ENCODE results near the gene SUB1. TPM values are rescaled to one million over a fixed set of nuclear protein-coding genes. Genes with fewer than 3 reads are reported as not detected.

The SUB1 gene
- total and polyA plus RNA-seq, 4 donors = 126 to 234 (median 155) TPM

- peaks cover 0 to 3% (median 3%) of the 10 kb centered on the region in 4 donors for H3K9me3 ChIP-seq (ENCODE audit: control insufficient read depth in 4 of 4, insufficient read depth in 3 of 4, low read length in 3 of 4)
These were observed 881 bp downstream of the SUB1 start for GRCh38 chr5:32586276-32586599.

GRCh38 chr5:32587067-32587551, 1.8 kb downstream of the SUB1 start:
- Histone ChIP-seq H3K36me3 (ENCODE audit: control insufficient read depth in 4 of 4, insufficient read depth in 4 of 4, low read length in 4 of 4) (peaks cover 3 to 24% (median 11%) of the 10 kb centered on the region in 4 donors), H3K4me3 (no peak overlapping the region), H3K9me3 (ENCODE audit: control insufficient read depth in 4 of 4, insufficient read depth in 3 of 4, low read length in 3 of 4) (peaks cover 0 to 3% (median 1%) of the 10 kb centered on the region in 4 donors), H3K4me1 (ENCODE audit: control insufficient read depth in 5 of 5, insufficient read depth in 5 of 5, low read length in 5 of 5) (peaks cover 0 to 10% (median 7%) of the 10 kb centered on the region in 5 donors), H3K9ac (ENCODE audit: insufficient read depth in 1 of 2, low read length in 2 of 2) (peak overlapping the region in 1 of 2 donors; percentile 82), H3K27me3 (ENCODE audit: control insufficient read depth in 3 of 3, insufficient read depth in 3 of 3, low read length in 2 of 3) (no peaks in the 10 kb centered on the region), H3K27ac (ENCODE audit: low read depth in 1 of 2, low read length in 1 of 2) (no peak overlapping the region)
- ATAC-seq (ENCODE audit: insufficient read depth, low FRiP score) (no peak), DNase-seq (no peak)
- WGBS, 2 donors = 75 to 86% methylated on average over 6 of the region's 6 CpGs
- TF ChIP-seq, protein P1, sequence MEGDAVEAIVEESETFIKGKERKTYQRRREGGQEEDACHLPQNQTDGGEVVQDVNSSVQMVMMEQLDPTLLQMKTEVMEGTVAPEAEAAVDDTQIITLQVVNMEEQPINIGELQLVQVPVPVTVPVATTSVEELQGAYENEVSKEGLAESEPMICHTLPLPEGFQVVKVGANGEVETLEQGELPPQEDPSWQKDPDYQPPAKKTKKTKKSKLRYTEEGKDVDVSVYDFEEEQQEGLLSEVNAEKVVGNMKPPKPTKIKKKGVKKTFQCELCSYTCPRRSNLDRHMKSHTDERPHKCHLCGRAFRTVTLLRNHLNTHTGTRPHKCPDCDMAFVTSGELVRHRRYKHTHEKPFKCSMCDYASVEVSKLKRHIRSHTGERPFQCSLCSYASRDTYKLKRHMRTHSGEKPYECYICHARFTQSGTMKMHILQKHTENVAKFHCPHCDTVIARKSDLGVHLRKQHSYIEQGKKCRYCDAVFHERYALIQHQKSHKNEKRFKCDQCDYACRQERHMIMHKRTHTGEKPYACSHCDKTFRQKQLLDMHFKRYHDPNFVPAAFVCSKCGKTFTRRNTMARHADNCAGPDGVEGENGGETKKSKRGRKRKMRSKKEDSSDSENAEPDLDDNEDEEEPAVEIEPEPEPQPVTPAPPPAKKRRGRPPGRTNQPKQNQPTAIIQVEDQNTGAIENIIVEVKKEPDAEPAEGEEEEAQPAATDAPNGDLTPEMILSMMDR (IDR thresholded peaks at IDR 0.05; ENCODE audit: control extremely low read depth, extremely low read depth) = no peak

More at GRCh38 chr5:32586276-32586599, 881 bp downstream of the SUB1 start:
- TF ChIP-seq, protein P1 (IDR thresholded peaks at IDR 0.05; ENCODE audit: control extremely low read depth, extremely low read depth) = no peak
- Histone ChIP-seq H3K27me3 (ENCODE audit: control insufficient read depth in 3 of 3, insufficient read depth in 3 of 3, low read length in 2 of 3) (no peaks in the 10 kb centered on the region), H3K36me3 (ENCODE audit: control insufficient read depth in 4 of 4, insufficient read depth in 4 of 4, low read length in 4 of 4) (peaks cover 0 to 17% (median 6%) of the 10 kb centered on the region in 4 donors), H3K9ac (ENCODE audit: insufficient read depth in 1 of 2, low read length in 2 of 2) (peak overlapping the region; percentile 80 to 82), H3K27ac (ENCODE audit: low read depth in 1 of 2, low read length in 1 of 2) (peak overlapping the region; percentile 99), H3K4me1 (ENCODE audit: control insufficient read depth in 5 of 5, insufficient read depth in 5 of 5, low read length in 5 of 5) (peaks cover 0 to 9% (median 7%) of the 10 kb centered on the region in 5 donors), H3K4me3 (peak overlapping the region; percentile 93)
- DNase-seq (no peak), ATAC-seq (ENCODE audit: insufficient read depth, low FRiP score) (no peak)
- WGBS, 2 donors = 1 to 2% methylated on average over 6 of the region's 6 CpGs

GRCh38 chr5:32589416-32589815, 4.1 kb downstream of the SUB1 start:
- Histone ChIP-seq H3K9ac (ENCODE audit: insufficient read depth in 1 of 2, low read length in 2 of 2) (no peak overlapping the region), H3K4me1 (ENCODE audit: control insufficient read depth in 5 of 5, insufficient read depth in 5 of 5, low read length in 5 of 5) (peaks cover 0 to 13% (median 7%) of the 10 kb centered on the region in 5 donors), H3K9me3 (ENCODE audit: control insufficient read depth in 4 of 4, insufficient read depth in 3 of 4, low read length in 3 of 4) (peaks cover 0 to 3% (median 1%) of the 10 kb centered on the region in 4 donors), H3K27me3 (ENCODE audit: control insufficient read depth in 3 of 3, insufficient read depth in 3 of 3, low read length in 2 of 3) (no peaks in the 10 kb centered on the region), H3K27ac (ENCODE audit: low read depth in 1 of 2, low read length in 1 of 2) (no peak overlapping the region), H3K36me3 (ENCODE audit: control insufficient read depth in 4 of 4, insufficient read depth in 4 of 4, low read length in 4 of 4) (peaks cover 14 to 41% (median 18%) of the 10 kb centered on the region in 4 donors), H3K4me3 (no peak overlapping the region)
- ATAC-seq (ENCODE audit: insufficient read depth, low FRiP score) (no peak), DNase-seq (no peak)
- WGBS, 2 donors = 92 to 94% methylated on average over 8 of the region's 8 CpGs
- TF ChIP-seq, protein P1 (IDR thresholded peaks at IDR 0.05; ENCODE audit: control extremely low read depth, extremely low read depth) = no peak

All from lung (tissue), 12 donors.